SK-MEL-5 (cell line): ENCODE results near the gene TRIM37. TPM values are rescaled to one million over a fixed set of nuclear protein-coding genes. Genes with fewer than 3 reads are reported as not detected.
"Not testable (repeated sequence)": the region's sequence is repeated elsewhere in the genome, so short reads cannot be mapped to it uniquely, and the experiment has no call there.

ENCODE experiments used
- DNase-seq: peaks from one replicate; pipeline ENCODE4 v3.0.0-alpha.2; 2016; ENCODE audit warnings: low read depth, low spot score
- in situ Hi-C: cut with HindIII; loops from 2 replicates; pipeline ENCODE4 v1.10.0; 2016; ENCODE audit warnings: low sequenced_read_pairs, high pct_unique_total_duplicates, low pct_unique_long_range_greater_than_20kb
- total RNA-seq: library from RNA; depleted of rRNA; stranded (reverse); fragments of >200 nt; shearing (Covaris generic); gene quantifications from 2 replicates; pipeline ENCODE4 v1.2.3, GENCODE V29; 2014

Gene TRIM37
- total RNA-seq, 1 experiment from 2014 or later: 64.4 TPM

GRCh38 chr17:58980706-58981481, 125.8 kb downstream of the TRIM37 start:
- in situ Hi-C loops: no loop called here
- no peak for DNase-seq

- no peak for DNase-seq
- in situ Hi-C loops: no loop called here
Observed at GRCh38 chr17:58976541-58976940, 130.1 kb downstream of the TRIM37 start.

GRCh38 chr17:58974354-58974753, 132.3 kb downstream of the TRIM37 start:
- DNase-seq: no peak
- in situ Hi-C loops: no loop called here

DNA sequence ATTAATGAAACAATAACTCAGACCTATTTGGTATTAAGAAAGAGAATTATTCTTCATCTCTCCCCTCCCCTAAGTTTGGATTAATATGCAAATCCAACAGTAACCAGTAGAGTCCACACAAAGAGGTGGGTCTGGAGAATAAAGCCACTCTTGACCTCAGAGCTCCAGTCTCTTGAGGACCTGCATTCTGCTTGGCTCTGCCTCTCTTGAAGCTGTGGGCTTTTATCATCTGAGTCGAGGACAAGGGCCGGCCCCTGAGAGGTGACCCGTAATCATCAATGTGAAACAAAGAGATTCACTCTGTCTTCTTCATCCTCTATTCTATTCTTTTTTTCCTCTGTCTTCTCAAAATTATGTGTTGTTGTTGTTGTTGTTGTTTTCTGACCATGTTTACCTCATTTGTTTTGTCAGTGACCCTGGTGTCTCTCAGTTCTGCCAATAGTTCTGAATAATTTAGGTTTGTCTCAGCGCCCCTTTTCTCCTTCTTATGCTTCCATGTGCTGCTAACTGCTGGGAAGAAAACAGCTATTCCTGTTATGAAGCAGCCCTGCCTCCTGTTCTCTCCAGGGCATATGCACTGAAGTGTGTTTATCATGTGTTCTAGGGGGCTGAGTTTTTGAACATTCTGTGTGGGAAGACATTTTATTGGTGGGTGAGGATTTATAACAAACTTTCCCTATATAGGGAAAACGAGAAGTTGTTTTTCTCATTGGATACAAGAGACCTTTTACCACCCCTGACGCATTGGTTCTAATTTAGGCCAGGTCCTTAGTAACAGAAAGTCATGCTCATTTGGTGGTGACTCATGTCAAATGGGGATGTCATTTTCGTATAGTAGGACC, 135.8 kb downstream of the TRIM37 start:
- DNase-seq: peak; percentile 71
- in situ Hi-C loops: no loop called here

GRCh38 chr17:58969612-58970011, 137.1 kb downstream of the TRIM37 start:
- no peak for DNase-seq
- in situ Hi-C loops: no loop called here

DNA sequence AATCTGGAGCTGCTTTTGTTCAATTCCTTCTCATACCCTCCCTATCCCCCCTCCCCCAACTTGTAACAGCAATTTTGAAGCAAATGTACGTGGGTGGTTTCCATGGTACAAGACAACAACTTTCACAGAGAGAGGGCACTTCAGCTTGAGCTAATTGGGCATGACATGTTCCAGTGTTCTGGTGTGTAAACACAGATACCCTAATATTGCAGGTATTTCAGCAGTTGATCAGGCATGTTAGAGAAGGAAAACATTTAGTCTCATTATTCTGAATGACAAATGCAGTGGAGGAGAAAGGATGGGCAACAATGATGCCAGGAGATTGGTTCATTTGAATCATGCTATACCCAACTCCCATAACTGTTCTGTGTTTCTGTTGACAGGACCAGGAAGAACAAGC, 137.5 kb downstream of the TRIM37 start:
- DNase-seq: no peak

GRCh38 chr17:58968426-58969061, 138.1 kb downstream of the TRIM37 start:
- DNase-seq: peak; percentile 33
- in situ Hi-C loops: no loop called here

More for the DNA sequence above, 137.5 kb downstream of the TRIM37 start:
- in situ Hi-C loops: no loop called here

GRCh38 chr17:58966208-58966607, 140.5 kb downstream of the TRIM37 start:
- no peak for DNase-seq
- in situ Hi-C loops: no loop called here

- in situ Hi-C loops: no loop called here
Observed at GRCh38 chr17:58965221-58965620, 141.5 kb downstream of the TRIM37 start.

DNA sequence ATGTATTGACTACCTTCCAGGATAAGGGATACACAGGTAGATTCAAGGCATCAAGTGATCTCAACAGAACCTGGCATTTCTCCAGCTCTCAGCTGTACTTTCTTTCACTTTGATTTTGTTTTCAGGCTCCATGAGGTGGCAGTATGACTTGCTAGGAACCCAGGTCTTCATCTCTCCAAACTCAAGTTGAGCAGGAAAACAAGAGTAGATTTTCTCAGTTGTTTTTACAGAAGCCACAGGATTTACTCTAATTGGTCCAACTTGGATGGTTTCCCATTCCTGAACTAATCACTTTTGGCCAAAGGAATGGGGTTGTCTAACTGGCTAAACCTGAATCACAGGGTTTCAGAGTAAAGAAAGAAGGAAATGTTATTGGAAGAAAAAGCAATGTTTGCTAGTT, 146.6 kb downstream of the TRIM37 start:
- DNase-seq: peak; percentile 62
- in situ Hi-C loops: no loop called here

More at GRCh38 chr17:58965221-58965620, 141.5 kb downstream of the TRIM37 start:
- DNase-seq: no peak

DNA sequence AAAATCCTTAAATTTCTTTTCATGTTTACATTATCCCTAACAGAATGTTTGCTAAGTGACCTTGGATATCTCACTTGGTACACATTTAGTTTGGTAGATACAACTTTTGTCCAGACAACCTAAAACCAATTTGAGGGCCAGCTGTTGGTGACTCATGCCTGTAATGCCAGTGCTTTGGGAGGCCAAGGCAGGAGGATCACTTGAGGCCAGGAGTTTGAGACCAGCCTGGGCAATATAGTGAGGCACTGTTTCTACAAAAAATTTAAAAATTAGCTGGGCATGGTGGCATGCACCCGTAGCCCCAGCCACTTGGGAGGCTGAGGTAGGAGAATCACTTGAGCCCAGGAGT, 149.0 kb downstream of the TRIM37 start:
- in situ Hi-C loops, DNase-seq: not testable (repeated sequence)

- in situ Hi-C loops: no loop called here
- DNase-seq: no peak
Observed at GRCh38 chr17:58956997-58957724, 149.5 kb downstream of the TRIM37 start.

DNA sequence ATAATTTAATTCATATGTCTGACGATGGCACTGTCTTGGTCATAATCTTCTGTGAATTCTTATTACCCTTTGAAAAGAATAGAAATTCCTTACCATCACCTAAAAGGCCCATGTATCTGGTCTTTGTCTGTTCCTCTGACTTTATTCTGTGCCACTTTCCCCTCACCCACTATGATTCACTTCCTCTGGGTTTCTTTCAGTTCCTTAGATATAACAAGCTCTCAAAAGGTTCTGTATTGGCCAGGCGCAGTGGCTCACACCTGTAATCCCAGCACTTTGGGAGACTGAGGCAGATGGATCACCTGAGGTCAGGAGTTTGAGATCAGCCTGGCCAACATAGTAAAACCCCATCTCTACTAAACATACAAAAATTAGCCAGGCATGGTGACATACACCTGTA, 152.3 kb downstream of the TRIM37 start:
- in situ Hi-C loops, DNase-seq: not testable (repeated sequence)

DNA sequence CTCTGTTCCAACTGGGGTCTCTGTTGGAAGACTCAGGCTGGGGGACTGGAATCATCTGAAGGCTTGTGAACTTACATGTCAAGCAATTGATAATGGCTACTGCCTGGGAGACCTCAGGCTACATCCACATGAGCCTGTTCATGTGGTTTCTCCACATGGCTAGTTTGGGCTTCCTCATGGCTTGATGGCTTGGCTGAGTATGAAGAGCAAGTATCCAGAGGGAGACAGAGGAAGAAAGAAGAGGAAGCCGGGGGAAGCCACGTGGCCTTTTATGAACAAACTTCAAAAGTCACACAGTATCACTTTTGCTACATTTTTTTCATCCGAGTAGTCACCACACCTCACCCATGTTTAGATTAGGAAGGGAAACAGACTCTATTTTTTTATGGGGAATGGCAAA, 158.9 kb downstream of the TRIM37 start:
- DNase-seq: no peak
- in situ Hi-C loops: no loop called here

GRCh38 chr17:58947411-58947810, 159.3 kb downstream of the TRIM37 start:
- no peak for DNase-seq
- in situ Hi-C loops: no loop called here

DNA sequence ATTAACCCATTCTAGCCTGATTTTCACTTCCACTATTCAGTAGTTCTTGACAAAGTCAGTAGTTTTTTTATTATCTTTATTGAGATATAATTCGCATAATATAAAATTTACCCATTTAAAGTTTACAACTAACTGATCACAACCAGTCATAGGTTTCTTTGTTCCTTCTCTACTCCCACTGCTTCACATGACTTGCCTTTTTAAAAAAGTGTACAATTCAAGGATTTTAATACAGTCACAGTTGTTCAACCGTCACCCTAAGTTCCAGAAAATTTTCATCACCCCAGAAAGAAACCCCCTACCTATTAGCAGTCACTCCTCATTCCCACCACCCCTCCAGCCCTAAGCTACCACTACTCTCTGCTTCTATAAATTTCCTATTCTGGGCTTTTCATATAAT, 162.5 kb downstream of the TRIM37 start:
- in situ Hi-C loops: no loop called here

DNA sequence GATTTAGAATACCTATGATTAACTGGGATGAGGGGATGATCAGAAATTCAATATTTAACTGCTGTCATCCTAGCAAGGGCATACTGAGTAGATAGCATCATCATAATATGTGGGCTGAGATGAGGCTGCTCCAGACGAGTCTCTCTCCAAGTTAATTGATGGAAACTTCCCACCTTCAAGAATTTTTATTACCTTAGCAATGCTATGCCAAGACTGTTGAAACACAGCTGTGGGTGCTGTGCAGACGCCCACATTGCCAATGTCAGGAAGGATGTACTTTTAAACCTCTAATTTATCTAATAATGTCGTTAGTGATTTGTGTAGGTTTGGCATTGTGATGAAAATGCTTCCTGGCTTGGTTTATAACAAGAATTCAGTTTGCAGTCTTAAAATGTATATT, 170.4 kb downstream of the TRIM37 start:
- DNase-seq: no peak
- in situ Hi-C loops: no loop called here

More for the DNA sequence above, 162.5 kb downstream of the TRIM37 start:
- DNase-seq: no peak

DNA sequence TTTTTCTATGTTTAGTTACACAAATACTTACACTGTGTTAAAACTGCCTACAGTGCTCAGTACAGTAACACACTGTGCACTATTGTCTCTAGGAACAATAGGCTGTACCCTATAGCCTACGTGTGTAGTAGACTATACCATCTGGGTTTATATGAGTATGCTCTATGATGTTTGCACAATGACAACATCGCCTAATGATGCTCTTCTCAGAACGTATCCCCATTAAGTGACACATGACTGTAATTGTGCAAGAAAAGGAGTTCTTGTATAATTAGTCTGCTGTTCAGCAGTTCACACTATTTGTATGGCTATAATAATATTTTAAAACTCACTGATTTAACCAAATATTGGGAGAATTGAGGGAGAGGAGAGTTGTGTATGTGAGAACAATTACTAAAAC, 173.7 kb downstream of the TRIM37 start:
- DNase-seq: no peak
- in situ Hi-C loops: no loop called here
